DMS53 (cell line): ENCODE data around the gene TLR1.
A peak's percentile ranks its signal among the peaks of the same experiment; 100 is the strongest.
"Not testable (repeated sequence)": the region's sequence is repeated elsewhere in the genome, so short reads cannot be mapped to it uniquely, and the experiment has no call there.

Experiments
- DNase-seq: peaks from one replicate; lab custom pipeline; 2025; lab: John Stamatoyannopoulos, UW

TLR1 gene, protein sequence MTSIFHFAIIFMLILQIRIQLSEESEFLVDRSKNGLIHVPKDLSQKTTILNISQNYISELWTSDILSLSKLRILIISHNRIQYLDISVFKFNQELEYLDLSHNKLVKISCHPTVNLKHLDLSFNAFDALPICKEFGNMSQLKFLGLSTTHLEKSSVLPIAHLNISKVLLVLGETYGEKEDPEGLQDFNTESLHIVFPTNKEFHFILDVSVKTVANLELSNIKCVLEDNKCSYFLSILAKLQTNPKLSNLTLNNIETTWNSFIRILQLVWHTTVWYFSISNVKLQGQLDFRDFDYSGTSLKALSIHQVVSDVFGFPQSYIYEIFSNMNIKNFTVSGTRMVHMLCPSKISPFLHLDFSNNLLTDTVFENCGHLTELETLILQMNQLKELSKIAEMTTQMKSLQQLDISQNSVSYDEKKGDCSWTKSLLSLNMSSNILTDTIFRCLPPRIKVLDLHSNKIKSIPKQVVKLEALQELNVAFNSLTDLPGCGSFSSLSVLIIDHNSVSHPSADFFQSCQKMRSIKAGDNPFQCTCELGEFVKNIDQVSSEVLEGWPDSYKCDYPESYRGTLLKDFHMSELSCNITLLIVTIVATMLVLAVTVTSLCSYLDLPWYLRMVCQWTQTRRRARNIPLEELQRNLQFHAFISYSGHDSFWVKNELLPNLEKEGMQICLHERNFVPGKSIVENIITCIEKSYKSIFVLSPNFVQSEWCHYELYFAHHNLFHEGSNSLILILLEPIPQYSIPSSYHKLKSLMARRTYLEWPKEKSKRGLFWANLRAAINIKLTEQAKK

DNA sequence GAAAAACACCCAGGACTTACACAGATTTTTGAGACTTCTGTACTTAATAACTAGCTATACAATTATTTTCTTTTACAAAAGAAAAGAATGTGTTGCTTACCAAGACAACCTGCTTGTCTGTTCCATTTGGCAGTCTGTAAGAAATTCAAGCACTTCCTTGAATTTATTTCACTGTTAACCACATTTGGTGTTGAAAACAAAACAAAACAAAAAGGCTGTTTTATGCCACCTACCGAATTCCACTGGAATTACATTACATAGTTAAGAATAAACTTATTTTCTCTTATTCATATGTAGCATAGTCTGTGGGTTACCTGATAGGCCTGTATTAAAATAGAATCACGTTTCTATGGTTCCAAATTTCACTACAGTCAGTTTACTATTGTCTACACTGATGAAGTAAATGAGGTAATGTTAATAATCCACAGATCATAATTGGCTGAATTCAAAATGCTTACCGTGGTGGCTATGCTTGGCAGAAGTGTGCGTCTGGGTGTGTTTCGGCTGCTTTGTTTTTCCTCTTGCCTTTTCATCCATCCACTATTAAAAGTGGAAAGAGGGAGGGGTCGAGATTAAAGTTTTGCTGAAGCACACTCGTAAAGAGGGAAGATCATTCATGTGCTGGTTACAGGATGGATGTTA lies at the start of gene TLR1:
TSS of gene TLR1 (minus strand) at position 138 of the 642 bp plus-strand sequence. CDS start 5,960 bp downstream, outside the sequence.
- DNase-seq: peak; percentile 72

DNA sequence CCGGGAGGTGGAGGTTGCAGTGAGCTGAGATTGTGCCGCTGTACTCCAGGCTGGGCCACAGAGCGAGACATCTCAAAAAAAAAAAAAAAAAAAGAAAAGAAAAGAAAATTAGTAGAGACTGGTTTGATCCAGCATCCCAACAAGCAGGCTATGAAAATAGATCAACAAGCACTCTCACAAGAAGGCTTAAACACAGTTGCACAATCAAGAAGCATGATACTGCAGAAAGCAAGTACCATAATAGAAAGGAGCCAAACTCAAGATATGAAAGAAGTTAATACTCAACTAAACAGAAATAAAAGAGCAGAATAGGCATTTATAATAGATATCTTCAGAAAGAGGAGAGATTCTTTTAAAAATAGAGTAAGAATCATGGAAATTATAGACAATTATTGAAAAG lies 41.4 kb upstream of the TLR1 start:
- no peak for DNase-seq

DNA sequence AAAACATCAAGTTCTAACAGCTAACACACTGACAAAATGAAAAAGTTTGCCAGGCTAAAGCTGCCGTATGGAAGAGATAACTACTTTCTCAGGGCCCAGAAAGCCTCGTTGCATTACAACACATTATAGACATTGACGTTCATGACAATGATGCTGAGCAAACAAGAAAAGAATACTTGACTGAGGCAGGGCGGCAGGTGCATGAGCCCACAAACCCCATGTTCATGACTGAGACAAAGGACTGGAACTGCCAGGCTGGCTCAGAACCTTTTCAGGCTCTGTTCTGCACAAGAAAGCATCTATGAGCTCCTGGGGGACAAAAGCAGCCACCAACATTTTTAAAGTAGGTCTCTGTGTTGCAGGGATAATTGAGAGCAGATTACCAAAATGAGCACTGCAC lies 38.4 kb upstream of the TLR1 start:
- peak; percentile 98 for DNase-seq

DNA sequence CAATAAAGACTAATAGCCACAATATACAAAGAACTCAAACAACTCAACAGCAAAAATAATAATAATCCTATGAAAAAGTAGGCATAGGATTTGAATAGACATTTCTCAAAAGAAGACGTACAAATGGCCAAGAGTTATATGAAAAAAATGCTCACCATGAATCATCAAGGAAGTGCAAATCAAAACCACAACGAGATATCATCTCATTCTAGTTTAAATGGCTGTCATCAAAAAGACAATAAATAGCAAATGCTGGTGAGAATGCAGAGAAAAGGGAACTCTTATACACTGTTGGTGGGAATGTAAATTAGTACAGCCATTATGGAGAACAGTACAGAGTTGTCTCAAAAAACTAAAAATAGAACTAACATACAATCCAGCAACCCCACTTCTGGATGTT lies 33.3 kb upstream of the TLR1 start:
- DNase-seq: no peak

DNA sequence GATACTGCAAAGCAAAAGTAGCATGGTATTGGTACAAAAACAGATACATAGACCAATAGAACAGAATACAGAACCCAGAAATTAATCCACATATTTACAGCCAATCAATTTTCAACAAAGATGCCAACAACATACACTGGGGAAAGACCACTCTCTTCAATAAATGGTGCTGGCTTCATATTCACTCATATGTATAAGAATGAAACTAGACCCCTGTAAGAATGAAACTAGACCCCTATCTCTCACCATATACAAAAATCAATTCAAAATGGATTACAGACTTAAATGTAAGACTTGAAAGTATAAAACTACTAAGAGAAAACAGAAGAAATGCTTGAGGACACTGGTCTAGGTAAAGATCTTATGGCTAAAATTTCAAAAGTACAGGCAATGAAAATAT lies 32.7 kb upstream of the TLR1 start:
- no peak for DNase-seq

DNA sequence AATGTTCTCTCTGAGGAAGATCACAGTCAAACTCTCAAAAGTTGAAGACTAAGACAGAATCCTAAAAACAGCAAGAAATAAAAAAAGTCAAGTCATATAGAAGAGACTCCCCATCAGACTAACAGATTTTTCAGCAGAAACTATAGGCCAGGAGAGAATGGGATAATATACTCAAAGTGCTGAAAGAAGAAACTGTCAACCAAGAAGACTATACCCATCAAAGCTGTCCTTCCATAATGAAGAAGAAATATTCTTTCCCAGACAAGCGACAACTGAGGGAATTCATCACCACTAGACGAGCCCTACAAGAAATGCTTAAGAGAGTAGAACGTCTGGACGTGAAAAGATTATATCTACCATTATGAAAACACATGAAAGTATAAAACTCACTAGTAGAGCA lies 30.0 kb upstream of the TLR1 start:
- DNase-seq: no peak

DNA sequence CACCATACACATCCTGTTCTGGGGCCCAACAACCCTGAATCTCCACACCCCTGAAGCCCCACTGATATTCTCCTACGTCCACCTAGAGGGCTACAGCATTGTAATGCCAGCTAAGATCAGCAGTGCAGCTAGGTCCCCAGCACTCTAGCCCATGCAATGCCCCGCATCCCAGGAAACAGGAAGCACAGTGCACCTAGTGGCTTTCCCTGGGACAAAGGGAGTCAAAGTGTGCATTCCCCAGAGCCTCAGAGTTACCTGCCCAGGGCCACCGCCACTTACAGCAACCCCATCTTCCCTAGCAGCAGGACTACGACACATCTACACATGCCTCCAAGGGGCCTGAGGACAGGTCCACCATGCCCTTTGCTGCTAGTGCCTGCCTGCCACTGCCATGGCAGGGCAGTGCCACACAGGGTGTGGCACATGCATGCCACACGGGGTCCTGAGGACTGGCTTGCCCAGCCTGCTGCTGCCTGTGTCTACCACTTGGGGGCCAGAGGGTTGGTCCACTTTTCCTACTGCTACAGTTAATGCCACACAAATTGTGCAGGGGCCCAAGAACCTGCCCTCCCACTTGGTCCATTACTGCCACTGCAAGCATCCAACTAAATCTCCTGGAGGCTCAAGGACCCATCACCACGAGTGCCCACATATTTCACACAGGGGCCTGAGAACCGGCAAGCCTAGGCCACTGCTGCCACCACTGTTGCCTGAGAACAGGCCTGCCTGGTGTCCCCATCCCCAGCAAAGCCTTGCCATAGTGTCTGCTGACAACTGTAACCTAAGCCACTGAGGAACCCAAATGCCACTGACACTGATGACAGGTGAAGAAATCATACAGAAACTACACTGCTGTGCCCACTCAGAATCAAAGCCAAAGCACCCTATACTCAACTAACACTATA lies 28.3 kb upstream of the TLR1 start:
- peak; percentile 23 for DNase-seq

DNA sequence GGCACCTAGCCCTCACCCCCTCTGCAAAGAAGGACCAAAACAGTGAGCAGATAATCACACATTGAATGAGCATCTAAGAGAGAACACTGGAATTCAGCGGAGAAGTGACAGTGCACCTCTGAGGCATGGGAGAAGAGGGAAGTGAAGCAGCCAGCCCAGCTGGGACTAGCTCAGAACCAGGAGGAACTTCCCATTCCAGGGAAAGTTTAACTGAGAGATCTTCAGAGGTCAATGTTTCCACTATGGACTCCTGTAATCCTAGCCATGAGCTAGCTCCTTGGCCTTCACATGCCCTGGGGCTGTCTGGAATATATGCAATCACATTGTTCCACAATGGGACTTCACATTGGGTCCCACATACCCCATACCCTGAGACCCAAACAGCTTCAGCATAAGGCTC lies 27.6 kb upstream of the TLR1 start:
- no peak for DNase-seq

DNA sequence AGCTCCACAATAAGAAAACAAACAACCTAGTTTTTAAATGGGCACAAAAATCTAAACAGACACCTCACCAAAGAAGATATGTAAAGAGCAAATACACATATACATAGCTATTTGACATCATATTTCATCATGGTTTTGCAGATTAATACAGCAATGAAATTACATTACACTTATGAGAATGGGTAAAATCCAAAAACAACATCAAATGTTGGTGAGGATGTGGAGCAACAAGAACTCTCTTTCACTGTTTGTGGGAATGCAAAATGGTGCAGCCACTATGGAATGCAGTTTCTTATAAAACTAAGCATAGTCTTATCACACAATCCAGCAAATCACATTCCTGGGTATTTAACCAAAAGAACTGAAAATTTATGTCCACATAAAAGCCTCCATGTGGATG lies 27.1 kb upstream of the TLR1 start:
- DNase-seq: no peak

DNA sequence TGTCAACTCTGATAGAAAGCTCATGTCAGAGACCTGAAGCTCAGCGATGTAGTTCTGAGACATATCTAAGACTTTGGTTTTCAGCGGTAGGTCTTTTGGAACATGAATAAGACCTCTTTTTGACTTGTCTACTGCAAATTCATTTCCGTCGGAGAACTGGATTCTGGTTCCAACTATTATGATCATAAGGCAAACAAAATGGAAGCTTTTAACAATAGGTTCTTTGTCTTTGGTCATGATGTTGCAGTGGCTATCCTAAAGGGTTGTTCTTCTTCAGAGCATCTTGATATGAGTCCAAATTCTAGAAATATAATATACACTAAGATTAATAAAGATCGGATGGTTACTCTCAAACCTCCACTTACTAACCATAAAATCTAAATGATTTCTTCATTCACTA lies 24.6 kb upstream of the TLR1 start:
- DNase-seq: no peak

DNA sequence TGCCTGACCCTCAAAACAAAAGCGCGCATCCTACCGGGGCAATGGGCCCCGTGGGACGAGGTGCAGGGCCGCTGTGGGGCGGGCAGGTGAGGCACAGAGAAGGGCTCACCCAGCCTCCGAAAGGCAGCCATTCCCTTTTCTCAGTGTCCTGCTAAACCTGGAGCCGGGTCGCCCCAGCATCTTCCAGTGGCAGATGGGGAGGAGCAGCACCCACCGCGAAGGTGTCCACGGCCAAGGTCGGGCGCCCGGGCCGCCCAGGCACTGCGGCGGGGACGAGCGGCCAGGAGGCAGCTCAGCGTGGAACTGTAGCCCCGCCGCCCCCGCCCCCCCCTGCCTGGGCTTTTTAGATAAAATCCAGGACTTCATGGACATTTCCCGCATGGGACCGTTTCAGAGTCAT lies 19.2 kb upstream of the TLR1 start:
- DNase-seq: no peak

DNA sequence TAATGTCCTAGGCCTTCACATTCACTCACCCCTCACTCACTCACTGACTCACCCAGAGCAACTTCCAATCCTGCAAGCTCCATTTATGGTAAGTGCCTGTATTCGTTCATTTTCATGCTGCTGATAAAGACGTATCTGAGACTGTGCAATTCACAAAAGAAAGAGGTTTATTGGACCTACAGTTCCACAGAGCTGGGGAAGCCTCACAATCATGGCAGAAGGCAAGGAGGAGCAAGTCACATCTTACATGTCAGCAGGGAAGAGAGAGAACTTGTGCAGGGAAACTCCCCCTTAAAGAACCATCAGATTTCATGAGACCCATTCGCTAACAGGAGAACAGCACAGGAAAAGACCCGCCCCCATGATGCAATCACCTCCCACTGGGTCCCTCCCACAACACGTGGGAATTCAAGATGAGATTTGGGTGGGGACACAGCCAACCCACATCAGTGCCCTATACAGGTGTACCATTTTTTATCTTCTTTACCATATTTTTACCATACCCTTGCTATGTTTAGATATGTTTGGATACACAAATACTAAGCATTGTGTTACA lies 18.2 kb upstream of the TLR1 start:
- no peak for DNase-seq

DNA sequence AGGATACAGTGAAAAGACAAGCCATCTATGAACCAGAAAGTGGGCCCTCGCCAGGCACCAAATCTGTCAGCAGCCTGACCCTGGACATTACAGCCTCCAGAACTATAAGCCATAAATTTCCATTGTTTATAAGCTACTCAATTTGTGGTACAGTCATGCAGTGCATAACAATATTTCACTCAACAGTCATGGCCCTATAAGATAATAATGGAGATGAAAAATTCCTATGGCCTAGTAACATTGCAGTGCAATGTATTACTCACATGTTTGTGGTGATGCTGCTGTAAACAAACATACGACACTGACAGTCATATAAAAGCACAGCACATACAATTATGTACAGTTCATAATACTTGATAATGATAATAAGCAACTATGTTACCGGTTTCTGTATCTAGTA lies 17.1 kb upstream of the TLR1 start:
- no peak for DNase-seq

DNA sequence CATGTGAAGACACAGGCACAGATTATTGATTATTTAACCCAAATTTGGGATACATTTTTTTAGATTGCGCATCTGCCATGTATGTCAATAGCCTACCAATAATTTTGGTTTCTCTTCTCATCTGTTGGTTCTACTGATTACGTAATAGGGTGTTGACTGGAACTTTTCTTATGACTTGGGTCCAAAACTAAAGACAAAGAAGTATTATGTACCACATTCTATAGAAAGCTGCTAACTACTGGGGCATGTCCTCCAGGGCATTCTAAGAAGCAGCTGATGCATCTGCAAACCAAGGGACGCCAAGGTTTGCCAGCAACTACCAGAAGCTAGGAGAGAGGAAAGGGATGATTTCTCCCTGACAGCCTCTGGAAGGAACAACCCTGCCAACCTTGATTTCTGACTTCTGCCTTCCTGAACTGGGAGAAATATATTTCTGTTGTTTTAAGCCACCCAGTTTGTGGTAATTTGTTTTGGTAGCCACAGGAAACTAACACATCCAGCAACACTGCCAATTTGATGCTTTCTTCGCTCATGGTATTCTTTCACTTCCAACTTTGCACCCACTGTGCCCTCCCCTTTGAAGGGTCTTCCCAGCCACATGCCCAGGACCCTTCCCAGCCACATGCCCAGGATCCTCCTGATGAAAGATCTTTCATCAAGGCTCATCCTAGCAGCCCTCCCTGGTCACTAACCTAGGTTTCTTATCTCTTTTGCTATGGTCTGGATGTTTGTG lies 15.9 kb upstream of the TLR1 start:
- DNase-seq: no peak

DNA sequence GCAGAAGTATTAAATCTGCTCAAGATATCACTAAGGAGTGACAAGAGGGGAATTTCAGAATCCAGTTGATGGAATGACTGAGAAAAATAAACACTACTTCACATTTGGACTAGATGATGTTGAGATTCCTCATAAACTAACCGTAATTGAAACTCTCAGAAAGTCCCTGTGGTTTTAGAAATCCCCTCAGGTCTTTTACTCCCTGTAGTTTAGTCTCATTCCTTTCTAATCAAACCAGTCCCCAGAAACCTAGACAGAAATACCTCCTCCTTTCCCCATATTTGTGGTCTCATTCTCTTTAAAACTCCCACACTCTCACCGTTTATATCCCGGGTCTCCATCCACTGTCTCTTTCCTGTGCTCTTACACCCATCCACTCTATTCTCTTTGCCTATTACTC lies 15.0 kb upstream of the TLR1 start:
- DNase-seq: no peak

DNA sequence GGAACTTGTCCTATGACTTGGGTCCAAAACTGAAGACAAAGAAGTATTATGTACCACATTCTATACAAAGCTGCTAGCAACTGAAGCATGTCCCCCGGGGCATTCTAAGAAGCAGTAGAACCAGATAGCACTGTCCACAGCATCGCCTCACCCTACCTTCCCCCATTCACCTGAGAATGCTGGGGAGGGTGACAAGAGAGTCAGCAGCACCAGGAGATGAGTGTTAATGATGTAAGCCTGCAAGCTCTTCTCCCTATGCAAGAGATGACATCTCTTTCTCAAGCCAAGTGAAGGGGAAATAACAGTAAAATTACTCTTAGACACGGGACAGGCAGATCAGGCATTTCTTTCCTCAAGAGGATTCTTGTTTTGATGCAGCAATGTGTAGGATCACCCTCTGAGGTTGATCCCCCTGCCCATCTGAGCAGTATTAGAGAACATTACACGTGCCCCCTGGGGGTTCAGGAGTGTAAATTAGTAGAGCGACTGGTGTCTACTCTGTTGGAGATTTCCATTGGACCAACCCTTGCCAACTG lies 13.9 kb upstream of the TLR1 start:
- no peak for DNase-seq

DNA sequence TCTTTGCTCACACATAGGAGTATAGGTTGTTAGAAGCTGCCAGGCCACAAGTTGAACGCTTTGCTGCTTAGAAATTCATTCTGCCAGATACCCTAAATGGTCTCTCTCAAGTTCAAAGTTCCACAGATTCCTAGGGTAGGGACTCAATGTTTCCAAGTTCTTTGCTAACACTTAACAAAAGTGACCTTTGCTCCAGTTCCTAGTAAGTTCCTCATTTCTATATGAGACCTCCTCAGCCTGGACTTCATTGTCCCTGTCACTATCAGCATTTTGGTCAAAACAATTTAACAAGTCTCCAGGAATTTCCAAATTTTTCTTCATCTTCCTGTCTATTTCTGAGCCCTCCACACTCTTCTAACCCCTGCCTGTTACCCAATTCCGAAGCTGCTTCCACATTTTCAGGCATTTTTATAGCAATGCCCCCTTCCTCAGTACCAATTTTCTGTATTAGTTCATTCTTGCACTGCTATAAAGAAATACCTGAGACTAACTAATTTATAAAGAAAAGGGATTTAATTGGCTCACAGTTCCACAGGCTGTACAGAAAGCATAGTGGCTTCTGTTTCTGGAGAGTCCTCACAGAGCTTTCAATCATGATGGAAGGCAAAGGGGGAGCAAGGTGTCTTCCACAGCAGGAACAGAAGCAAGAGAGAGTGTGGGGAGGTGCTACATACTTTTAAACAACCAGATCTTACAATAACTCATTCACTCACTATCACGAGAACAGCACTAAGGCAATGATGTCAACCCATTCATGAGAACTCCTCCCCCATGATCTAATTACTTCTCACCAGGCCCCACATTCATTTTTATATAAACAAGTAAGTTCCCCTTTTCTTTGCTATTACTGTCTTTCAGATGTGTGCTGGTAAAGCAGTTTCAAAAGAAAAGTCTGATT lies 11.5 kb upstream of the TLR1 start:
- no peak for DNase-seq

DNA sequence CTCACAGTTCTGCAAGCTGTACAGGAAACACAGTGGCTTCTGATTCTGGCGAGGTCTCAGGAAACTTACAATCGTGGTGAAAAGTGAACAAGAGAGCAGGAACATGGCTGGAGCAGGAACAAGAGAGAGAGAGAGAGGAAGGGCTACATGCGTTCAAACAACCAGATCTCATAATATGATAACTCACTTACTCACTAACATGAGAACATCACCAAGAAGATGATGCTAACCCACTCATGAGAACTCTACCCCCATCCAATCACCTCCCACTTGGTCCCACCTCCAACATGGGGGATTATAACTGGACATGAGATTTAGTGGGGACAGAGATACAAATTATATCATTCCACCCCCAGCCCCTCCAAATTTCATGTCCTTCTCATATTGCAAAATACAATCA lies 9.8 kb upstream of the TLR1 start:
- no peak for DNase-seq

DNA sequence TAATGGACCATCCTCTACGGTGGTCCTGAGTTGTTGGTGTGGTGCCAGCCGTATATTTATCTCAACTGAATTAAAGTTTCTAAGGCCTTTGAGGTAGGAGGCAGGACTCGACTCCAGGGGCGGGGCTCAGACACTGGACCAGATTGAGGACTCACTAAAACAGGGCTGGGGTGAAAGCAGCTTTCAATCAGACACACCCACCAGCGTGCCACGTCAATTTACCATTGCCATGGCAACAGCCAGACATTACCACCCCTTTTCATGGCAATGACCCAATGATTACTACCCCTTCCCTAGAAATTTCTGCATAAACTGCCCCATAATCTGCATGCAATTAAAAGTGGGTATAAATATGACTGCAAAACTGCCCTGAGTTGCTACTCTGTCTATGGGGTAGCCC lies 6.7 kb upstream of the TLR1 start:
- no peak for DNase-seq

DNA sequence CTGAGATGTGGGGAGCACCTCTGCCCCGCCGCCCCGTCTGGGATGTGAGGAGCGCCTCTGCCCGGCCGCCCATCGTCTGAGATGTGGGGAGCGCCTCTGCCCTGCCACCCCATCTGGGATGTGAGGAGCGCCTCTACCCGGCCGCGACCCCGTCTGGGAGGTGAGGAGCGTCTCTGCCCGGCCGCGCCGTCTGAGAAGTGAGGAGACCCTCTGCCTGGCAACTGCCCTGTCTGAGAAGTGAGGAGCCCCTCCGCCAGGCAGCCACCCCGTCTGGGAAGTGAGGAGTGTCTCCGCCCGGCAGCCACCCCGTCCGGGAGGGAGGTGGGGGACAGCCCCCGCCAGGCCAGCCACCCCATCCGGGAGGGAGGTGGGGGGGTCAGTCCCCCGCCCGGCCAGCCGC lies 2.9 kb upstream of the TLR1 start:
- DNase-seq: not testable (repeated sequence)
